GM12872 (cell line): ENCODE measurements around the gene PKHD1.

Source experiments
- TF ChIP-seq, protein P1 (sequence below): IDR thresholded peaks from 3 replicates; pipeline ENCODE4 v1.5.1; 2011; ENCODE audit warnings: low read depth, mild to moderate bottlenecking, low read length, moderate library complexity; ENCODE audit not compliant: insufficient read depth

PKHD1 gene

GRCh38 chr6:51992876-51993275 lies 94.5 kb downstream of the PKHD1 start:
- TF ChIP-seq, protein P1, sequence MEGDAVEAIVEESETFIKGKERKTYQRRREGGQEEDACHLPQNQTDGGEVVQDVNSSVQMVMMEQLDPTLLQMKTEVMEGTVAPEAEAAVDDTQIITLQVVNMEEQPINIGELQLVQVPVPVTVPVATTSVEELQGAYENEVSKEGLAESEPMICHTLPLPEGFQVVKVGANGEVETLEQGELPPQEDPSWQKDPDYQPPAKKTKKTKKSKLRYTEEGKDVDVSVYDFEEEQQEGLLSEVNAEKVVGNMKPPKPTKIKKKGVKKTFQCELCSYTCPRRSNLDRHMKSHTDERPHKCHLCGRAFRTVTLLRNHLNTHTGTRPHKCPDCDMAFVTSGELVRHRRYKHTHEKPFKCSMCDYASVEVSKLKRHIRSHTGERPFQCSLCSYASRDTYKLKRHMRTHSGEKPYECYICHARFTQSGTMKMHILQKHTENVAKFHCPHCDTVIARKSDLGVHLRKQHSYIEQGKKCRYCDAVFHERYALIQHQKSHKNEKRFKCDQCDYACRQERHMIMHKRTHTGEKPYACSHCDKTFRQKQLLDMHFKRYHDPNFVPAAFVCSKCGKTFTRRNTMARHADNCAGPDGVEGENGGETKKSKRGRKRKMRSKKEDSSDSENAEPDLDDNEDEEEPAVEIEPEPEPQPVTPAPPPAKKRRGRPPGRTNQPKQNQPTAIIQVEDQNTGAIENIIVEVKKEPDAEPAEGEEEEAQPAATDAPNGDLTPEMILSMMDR, result no peak

DNA sequence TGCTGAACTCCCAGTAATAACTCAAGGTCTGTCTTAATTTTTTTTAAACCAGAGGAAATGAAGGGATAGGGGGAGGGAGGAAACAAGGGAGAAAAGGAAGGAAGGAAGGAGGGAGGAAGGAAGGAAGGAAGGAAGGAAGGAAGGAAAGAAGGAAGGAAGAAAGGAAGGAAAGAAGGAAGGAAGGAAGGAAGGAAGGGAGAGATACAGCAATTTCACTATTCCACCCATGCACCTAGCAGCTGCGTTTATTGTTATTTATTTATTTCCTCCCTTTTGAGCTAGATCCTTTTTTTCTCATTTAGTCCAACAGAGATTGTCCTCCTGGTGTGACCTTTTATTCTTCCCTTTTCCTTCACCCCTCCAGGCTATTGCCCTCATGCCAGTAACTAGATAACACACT lies 97.6 kb downstream of the PKHD1 start:
- TF ChIP-seq, protein P1, result no peak

DNA sequence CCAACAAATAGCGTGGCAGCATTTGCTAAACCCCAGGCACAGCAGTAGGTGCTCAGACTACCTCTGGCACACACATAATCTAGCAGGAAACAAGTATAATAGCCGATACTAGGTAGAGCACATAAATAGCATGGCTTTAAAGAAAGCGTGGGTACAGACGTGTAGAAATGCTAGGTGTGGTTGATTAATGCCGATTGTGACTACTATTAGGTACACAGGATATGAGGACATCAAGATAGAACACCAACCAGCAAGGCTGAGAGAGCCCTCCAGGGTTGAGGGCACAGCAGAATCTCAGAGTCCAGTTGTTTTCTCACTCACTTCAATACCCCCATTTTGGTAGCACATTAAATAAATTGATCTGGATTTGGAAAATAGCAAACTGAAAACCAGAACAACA lies 100.5 kb downstream of the PKHD1 start:
- TF ChIP-seq, protein P1, result no peak

DNA sequence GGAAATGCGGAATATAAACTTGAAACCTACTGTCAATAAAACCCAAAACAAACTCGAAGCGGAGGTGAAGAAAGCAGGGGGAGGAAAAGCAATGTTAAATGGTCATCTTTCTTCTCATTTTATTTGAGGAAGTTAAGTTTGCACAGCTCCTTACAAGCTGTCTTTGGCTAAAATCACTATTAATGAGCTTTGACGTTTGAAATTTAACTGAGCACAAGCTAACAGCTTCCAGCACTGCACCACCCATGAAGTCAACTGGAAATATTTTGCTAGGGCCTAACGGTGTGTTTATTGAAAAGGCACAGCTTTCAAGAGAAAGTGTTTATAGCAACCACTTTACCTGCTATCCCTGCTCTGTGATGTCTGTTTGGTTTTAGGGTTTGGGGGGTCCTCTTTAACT lies 103.8 kb downstream of the PKHD1 start:
- TF ChIP-seq, protein P1, result no peak

DNA sequence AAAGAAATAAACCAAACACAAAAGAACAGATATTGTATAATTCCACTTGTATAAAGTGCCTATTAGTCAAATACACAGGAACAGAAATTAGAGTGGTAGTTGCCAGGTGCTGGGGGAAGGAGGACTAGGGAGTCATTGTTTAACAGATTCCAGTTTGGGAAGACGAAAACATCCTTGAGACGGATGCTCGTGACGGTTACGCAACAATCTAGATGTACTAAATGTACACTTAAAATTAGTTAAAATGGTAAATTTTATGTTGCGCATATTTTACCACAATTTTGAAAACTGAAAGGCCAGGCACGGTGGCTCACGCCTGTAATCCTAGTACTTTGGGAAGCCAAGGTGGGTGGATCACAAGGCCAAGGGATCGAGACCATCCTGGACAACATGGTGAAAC lies 111.0 kb downstream of the PKHD1 start:
- TF ChIP-seq, protein P1, result no peak

- TF ChIP-seq, protein P1, result no peak
Measured at GRCh38 chr6:51972659-51973058, 114.8 kb downstream of the PKHD1 start.

GRCh38 chr6:51968265-51968664 lies 119.1 kb downstream of the PKHD1 start:
- TF ChIP-seq, protein P1, result no peak

GRCh38 chr6:51965222-51965801 lies 122.1 kb downstream of the PKHD1 start:
- TF ChIP-seq, protein P1, result no peak
